Mucosa of descending colon (tissue), 3 donors: ENCODE results near the gene FZD4. TPM values are rescaled to one million over a fixed set of nuclear protein-coding genes. Genes with fewer than 3 reads are reported as not detected.

ENCODE experiments used
- ATAC-seq: fragments of 200-7000 bp; cut with Tn5 transposase; one replicate; pipeline ENCODE4 v1.9.1; 2020; ENCODE audit warnings: mild to moderate bottlenecking, moderate library complexity
- DNase-seq, 3 donors: peaks; one replicate each; pipeline ENCODE4 v3.0.0-alpha.2; 2020
- H3K36me3 ChIP-seq: fragments of 200-600 bp; one replicate; pipeline ENCODE4 v1.8.0; 2021; ENCODE audit warnings: low read depth, mild to moderate bottlenecking
- H3K4me1 ChIP-seq: fragments of 200-600 bp; one replicate; pipeline ENCODE4 v1.8.0; 2021; ENCODE audit warnings: low read depth, mild to moderate bottlenecking
- H3K4me3 ChIP-seq: fragments of 200-600 bp; one replicate; pipeline ENCODE4 v1.8.0; 2021; ENCODE audit warnings: mild to moderate bottlenecking
- H3K9me3 ChIP-seq: fragments of 200-600 bp; one replicate; pipeline ENCODE4 v1.8.0; 2021; ENCODE audit warnings: mild to moderate bottlenecking
- CTCF ChIP-seq: fragments of 200-600 bp; IDR thresholded peaks from one replicate; pipeline ENCODE4 v1.8.0; 2022; ENCODE audit warnings: antibody characterized with exemption, mild to moderate bottlenecking
- intact Hi-C, 2 donors: fragments of 100-400 bp; cut with DNase I in 1 of 2; cut with micrococcal nuclease in 1 of 2; formaldehyde crosslinking; loops; one replicate each; pipeline versions ENCODE4 v1.11.0 to v1.11.1; 2022; cut with DNase I, micrococcal nuclease
- total RNA-seq, 3 donors: library from RNA; stranded (reverse); fragmentation: NEBNext Ultra II Directional in 2 of 3; extraction: Animal tissue kit (Norgen Biotek cat#: 25700) in 2 of 3; gene quantifications; one replicate each; pipeline versions ENCODE4 v1.2.1 to v1.2.4, GENCODE V29; 2021 to 2023
- donor health status: DM: no; HTN: no; CAD: no; lungs with moderate emphysema.
- donor health status: DM: no; HTN: no; CAD: no.
- donor health status: DM: no; HTN: yes; CAD: no.

Gene FZD4
- total RNA-seq, 3 donors from 2014 or later, result 4.7 to 33.7 (median 7.9) TPM

GRCh38 chr11:86910592-86910991 lies 44.6 kb downstream of the FZD4 start:
- ATAC-seq, result no peak
- intact Hi-C loops, result no loop called here

GRCh38 chr11:86906198-86906597 lies 49.0 kb downstream of the FZD4 start:
- no peaks in the 10 kb centered on the region for H3K4me1 ChIP-seq
- H3K4me3 ChIP-seq, result no peak overlapping the region
- ATAC-seq (no peak), DNase-seq (no peak)
- no peaks in the 10 kb centered on the region for H3K9me3 ChIP-seq
- intact Hi-C loops, result no loop called here
- H3K36me3 ChIP-seq, result no peaks in the 10 kb centered on the region
- TF ChIP-seq CTCF, result no peak

More at GRCh38 chr11:86910592-86910991, 44.6 kb downstream of the FZD4 start:
- no peak for DNase-seq
- no peaks in the 10 kb centered on the region for H3K36me3 ChIP-seq
- no peaks in the 10 kb centered on the region for H3K4me1 ChIP-seq
- no peak overlapping the region for H3K4me3 ChIP-seq
- no peak for TF ChIP-seq CTCF
- no peaks in the 10 kb centered on the region for H3K9me3 ChIP-seq

GRCh38 chr11:86905252-86905651 lies 49.9 kb downstream of the FZD4 start:
- TF ChIP-seq CTCF, result no peak
- no peak overlapping the region for H3K4me3 ChIP-seq
- no peaks in the 10 kb centered on the region for H3K9me3 ChIP-seq
- DNase-seq, result no peak
- intact Hi-C loops, result no loop called here
- no peak for ATAC-seq
- no peaks in the 10 kb centered on the region for H3K4me1 ChIP-seq
- no peaks in the 10 kb centered on the region for H3K36me3 ChIP-seq

GRCh38 chr11:86904001-86904400 lies 51.2 kb downstream of the FZD4 start:
- Histone ChIP-seq H3K4me3 (no peak overlapping the region), H3K9me3 (no peaks in the 10 kb centered on the region), H3K36me3 (no peaks in the 10 kb centered on the region), H3K4me1 (no peaks in the 10 kb centered on the region)
- intact Hi-C loops, result no loop called here
- no peak for TF ChIP-seq CTCF
- no peak for ATAC-seq
- DNase-seq, result no peak

- ATAC-seq (no peak), DNase-seq (no peak)
- no peak overlapping the region for H3K4me3 ChIP-seq
- no peak for TF ChIP-seq CTCF
- H3K36me3 ChIP-seq, result no peaks in the 10 kb centered on the region
- no peaks in the 10 kb centered on the region for H3K4me1 ChIP-seq
- intact Hi-C loops, result no loop called here
- H3K9me3 ChIP-seq, result no peaks in the 10 kb centered on the region
These were observed 52.9 kb downstream of the FZD4 start for GRCh38 chr11:86902345-86902744.

GRCh38 chr11:86901599-86901998 lies 53.6 kb downstream of the FZD4 start:
- no peak for TF ChIP-seq CTCF
- no peak overlapping the region for H3K4me3 ChIP-seq
- DNase-seq, result no peak

More at GRCh38 chr11:86901599-86901998, 53.6 kb downstream of the FZD4 start:
- intact Hi-C loops, result no loop called here
- H3K9me3 ChIP-seq, result no peaks in the 10 kb centered on the region
- H3K36me3 ChIP-seq, result no peaks in the 10 kb centered on the region
- no peak for ATAC-seq
- no peaks in the 10 kb centered on the region for H3K4me1 ChIP-seq
